Pancreas (tissue), 10 donors: ENCODE measurements around the gene GRB10. TPM values are rescaled to one million over a fixed set of nuclear protein-coding genes. Genes with fewer than 3 reads are reported as not detected.

Experiments used
- ATAC-seq, 4 donors: fragments of 200-7000 bp; cut with Tn5 transposase; one replicate each; pipeline versions ENCODE4 v1.8.0 to v1.9.1; 2020; ENCODE audit warnings: mild to moderate bottlenecking in 4 of 4, moderate library complexity in 4 of 4
- DNase-seq, 6 donors: peaks; one replicate each; pipeline ENCODE4 v3.0.0-alpha.2; 2020
- FAIRE-seq: peaks from 2 replicates; lab custom pipeline; 2012; peaks lifted over from hg19 to GRCh38; lab: Jason Lieb, UNC
- H3K27ac ChIP-seq, 4 donors: fragments of 200-600 bp; sonication (generic); 1 replicate in 3 of 4; 2 replicates in 1 of 4; pipeline versions ENCODE4 v1.5.0 to v1.8.0; 2020
- H3K27me3 ChIP-seq, 4 donors: fragments of 200-600 bp; one replicate each; pipeline ENCODE4 v1.8.0; 2021
- H3K36me3 ChIP-seq, 3 donors: fragments of 200-600 bp; sonication (generic) in 1 of 3; one replicate each; pipeline versions ENCODE4 v1.5.0 to v1.8.0; 2020 to 2021
- H3K4me1 ChIP-seq, 3 donors: fragments of 200-600 bp; one replicate each; pipeline ENCODE4 v1.8.0; 2021
- H3K4me3 ChIP-seq, 4 donors: fragments of 200-600 bp; sonication (generic) in 2 of 4; one replicate each; pipeline versions ENCODE4 v1.5.0 to v1.8.0; 2020 to 2021
- H3K9me3 ChIP-seq, 4 donors: fragments of 200-600 bp; one replicate each; pipeline ENCODE4 v1.8.0; 2021
- WGBS, 2 donors: extraction: QIAGEN DNeasy Blood & Tissue Kit; methylation state at CpG; one replicate each; pipeline ENCODE4 v1.1.7; 2013; 5-methylcytosine and 5-hydroxymethylcytosine counted together
- intact Hi-C, 3 donors: fragments of 100-400 bp; cut with DNase I; formaldehyde crosslinking; loops; one replicate each; pipeline versions ENCODE4 v1.11.1 to v1.14.2; 2022
- polyA plus RNA-seq, 2 donors: library from polyadenylated mRNA; stranded (reverse); fragments of 200-250 nt; gene quantifications; one replicate each; pipeline ENCODE4 v1.2.3, GENCODE V29; 2013
- total RNA-seq, 6 donors: library from RNA; stranded (reverse); fragmentation: NEBNext Ultra II Directional in 4 of 6; extraction: Animal tissue kit (Norgen Biotek cat#: 25700) in 4 of 6; gene quantifications; one replicate each; pipeline versions ENCODE4 v1.2.1 to v1.2.4, GENCODE V29; 2021 to 2023
- TF ChIP-seq, protein P1 (sequence below), 4 donors: fragments of 200-600 bp; sonication (generic) in 3 of 4; IDR thresholded peaks; one replicate each; pipeline versions ENCODE4 v1.5.0 to v1.8.0; 2021; ENCODE audit warnings: antibody characterized with exemption in 4 of 4
- donor health status: healthy with polysubstance abuse.
- donor health status: DM: no; HTN: no; CAD: no; lungs with moderate emphysema.
- donor health status: DM: no; HTN: no; CAD: no.
- donor health status: control.
- donor health status: control.
- donor health status: Bipolar disorder and iron deficiency.
- donor health status: DM: yes; HTN: yes; CAD: no.
- donor health status: DM: no; HTN: no; CAD: no.
- donor health status: DM: no; HTN: no; CAD: no.
- donor health status: DM: yes; HTN: yes; CAD: no.

The GRB10 gene
- total and polyA plus RNA-seq, 8 donors, result 69.9 to 199 (median 133) TPM

DNA sequence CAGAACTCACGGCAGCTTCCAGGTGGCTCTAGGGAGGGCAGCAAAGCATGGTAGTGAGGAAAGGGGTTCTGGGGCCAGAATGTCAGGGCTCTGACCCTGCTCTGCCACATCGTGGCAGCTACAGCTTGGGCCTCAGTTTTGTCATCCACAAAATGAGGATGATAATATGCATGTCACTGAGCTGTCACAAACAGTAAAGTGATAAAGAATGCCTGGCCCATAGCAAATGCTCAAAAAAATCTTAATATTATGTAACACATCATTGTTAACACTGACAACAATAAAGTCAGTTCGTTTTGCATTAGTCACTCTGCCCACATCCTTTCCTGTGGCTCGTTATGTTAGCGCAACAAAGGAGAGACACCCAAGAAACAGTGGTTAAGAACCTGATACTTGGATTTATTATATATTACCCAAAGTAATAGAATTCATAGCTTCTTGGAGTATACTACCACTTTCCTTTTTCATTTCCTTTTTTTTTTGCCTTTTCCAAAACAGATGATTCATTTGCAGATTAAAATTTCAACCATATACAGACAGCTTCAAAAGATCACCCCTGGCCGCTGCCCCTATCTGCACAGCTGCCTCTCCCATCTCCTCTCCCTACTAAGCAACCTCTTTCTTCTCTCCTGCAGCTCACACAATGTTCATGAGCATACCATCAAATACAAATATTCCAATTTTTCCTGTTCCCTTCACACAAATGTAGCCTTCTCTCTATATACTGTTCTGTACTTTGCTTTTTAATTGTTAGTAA is 172.0 kb downstream of the GRB10 start:
- TF ChIP-seq, protein P1, sequence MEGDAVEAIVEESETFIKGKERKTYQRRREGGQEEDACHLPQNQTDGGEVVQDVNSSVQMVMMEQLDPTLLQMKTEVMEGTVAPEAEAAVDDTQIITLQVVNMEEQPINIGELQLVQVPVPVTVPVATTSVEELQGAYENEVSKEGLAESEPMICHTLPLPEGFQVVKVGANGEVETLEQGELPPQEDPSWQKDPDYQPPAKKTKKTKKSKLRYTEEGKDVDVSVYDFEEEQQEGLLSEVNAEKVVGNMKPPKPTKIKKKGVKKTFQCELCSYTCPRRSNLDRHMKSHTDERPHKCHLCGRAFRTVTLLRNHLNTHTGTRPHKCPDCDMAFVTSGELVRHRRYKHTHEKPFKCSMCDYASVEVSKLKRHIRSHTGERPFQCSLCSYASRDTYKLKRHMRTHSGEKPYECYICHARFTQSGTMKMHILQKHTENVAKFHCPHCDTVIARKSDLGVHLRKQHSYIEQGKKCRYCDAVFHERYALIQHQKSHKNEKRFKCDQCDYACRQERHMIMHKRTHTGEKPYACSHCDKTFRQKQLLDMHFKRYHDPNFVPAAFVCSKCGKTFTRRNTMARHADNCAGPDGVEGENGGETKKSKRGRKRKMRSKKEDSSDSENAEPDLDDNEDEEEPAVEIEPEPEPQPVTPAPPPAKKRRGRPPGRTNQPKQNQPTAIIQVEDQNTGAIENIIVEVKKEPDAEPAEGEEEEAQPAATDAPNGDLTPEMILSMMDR (IDR thresholded peaks at IDR 0.05), result no peak
- Histone ChIP-seq H3K4me1 (peaks cover 5 to 16% (median 13%) of the 10 kb centered on the region in 3 donors), H3K4me3 (no peak overlapping the region), H3K27ac (no peak overlapping the region), H3K36me3 (peaks cover 12 to 68% (median 53%) of the 10 kb centered on the region in 3 donors), H3K27me3 (no peaks in the 10 kb centered on the region), H3K9me3 (no peaks in the 10 kb centered on the region)
- DNase-seq, result no peak
- no peak for FAIRE-seq
- WGBS, 2 donors, result 67 to 73% methylated on average over 6 of the region's 6 CpGs
- ATAC-seq, result no peak
- intact Hi-C loops, result loop anchor here in 1 of 3 donors (10.0 kb wide), 1 partner anchor 544 kb away; no protein-coding TSS in a partner anchor

DNA sequence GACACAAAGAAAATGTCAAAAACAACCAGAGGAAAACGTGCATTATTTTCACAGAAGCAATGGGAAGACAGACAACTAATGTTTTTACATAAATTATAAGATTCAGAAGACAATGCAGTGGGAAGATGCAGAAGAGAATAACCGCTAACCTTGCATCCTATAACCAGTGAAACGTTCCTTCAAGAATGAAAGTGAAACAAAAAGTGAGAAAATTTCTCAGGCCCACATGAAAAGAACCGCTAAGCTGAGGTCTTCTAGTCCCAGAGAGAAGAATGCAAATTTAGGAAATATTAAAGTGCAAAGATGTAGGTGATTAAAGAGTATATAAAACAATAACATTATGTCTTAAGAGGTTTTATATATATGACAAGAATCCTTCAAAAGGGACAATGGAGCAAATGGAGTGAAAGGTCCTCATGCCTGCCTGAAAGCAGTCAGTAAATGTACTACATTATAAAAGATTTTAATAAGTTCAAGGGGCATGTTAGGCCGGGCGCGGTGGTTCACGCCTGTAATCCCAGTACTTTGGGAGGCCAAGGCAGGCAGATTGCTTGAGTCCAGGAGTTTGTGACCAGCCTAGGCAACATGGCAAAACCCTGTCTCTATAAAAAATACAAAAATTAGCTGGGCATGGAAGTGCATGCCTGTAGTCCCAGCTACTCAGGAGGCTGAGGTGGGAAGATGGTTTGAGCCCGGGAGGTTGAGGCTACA is 174.3 kb downstream of the GRB10 start:
- no peaks in the 10 kb centered on the region for H3K4me1 ChIP-seq
- no peaks in the 10 kb centered on the region for H3K27me3 ChIP-seq
- WGBS, 2 donors, result 85 to 89% methylated on average over 9 of the region's 9 CpGs
- no peak overlapping the region for H3K4me3 ChIP-seq
- ATAC-seq, result no peak
- H3K27ac ChIP-seq, result no peak overlapping the region
- no peaks in the 10 kb centered on the region for H3K9me3 ChIP-seq
- TF ChIP-seq, protein P1 (IDR thresholded peaks at IDR 0.05), result no peak
- intact Hi-C loops, result no loop called here
- no peak for FAIRE-seq
- H3K36me3 ChIP-seq, result peaks cover 15 to 79% (median 65%) of the 10 kb centered on the region in 3 donors
- DNase-seq, result no peak

DNA sequence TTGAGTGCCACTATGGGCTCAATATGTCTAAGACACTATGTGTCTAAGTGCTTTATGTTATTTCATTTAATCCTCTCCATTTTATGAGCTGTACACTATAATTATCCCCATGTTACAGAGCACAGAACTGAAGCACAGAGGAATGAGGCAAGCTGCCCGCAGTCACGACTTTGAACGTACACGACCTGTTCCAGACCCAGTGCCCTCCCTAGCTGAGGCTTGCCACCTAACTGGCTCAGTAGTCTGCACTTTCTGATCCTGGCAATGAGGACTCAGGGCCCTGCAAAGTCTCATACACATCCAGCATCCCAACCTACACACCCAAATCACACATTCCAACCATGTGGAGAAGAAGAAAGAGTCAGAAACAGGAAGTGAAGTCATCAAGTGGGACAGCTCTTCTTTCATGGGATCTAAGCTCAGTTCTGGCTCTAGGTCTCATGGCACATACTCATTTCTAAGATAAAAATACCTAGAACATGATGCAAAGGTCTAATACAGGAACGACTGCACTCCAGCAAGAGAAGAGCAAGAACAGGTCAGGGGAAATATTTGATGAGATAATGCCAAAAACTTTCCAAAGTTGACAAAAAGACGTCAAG is 175.1 kb downstream of the GRB10 start:
- no peak for FAIRE-seq
- DNase-seq, result no peak
- WGBS, 2 donors, result 82 to 87% methylated on average over 6 of the region's 6 CpGs
- Histone ChIP-seq H3K9me3 (no peaks in the 10 kb centered on the region), H3K4me3 (no peak overlapping the region), H3K27me3 (no peaks in the 10 kb centered on the region), H3K36me3 (peaks cover 10 to 79% (median 58%) of the 10 kb centered on the region in 3 donors), H3K4me1 (no peaks in the 10 kb centered on the region), H3K27ac (no peak overlapping the region)
- ATAC-seq, result no peak
- TF ChIP-seq, protein P1 (IDR thresholded peaks at IDR 0.05), result no peak
- intact Hi-C loops, result no loop called here

DNA sequence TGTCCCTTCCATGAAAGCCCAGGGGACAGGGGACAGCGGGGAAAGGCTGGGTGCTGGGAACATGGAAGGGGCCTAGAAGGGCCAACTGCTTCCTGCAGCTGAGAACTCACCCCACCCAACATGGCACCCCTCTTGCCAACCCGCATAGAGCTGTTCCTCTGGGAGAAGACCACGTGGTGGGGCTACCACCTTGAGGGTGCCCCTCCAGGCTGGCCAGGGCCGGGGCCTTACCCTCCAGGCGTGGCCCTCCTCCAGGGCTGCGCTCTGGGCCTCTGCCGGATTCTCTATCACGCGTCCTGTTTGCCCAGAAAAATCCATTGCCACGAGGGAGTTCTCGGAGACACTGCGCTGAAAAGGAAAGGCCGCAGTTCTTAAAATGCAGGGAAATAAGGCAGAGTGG is 177.6 kb downstream of the GRB10 start:
- WGBS, 2 donors, result 93 to 94% methylated on average over 13 of the region's 13 CpGs
- Histone ChIP-seq H3K4me1 (no peaks in the 10 kb centered on the region), H3K9me3 (no peaks in the 10 kb centered on the region), H3K36me3 (peaks cover 7 to 65% (median 41%) of the 10 kb centered on the region in 3 donors), H3K27ac (no peak overlapping the region), H3K27me3 (no peaks in the 10 kb centered on the region), H3K4me3 (no peak overlapping the region)
- TF ChIP-seq, protein P1 (IDR thresholded peaks at IDR 0.05), result no peak
- no peak for FAIRE-seq
- intact Hi-C loops, result no loop called here
- DNase-seq, result no peak
- peak in 2 of 4 donors; percentile 4 to 17 for ATAC-seq
